Putamen (tissue), 1 donor: ENCODE measurements around the gene CDX2.

ENCODE experiments used
- DNase-seq: peaks from one replicate; pipeline ENCODE4 v3.0.0-alpha.2; 2016; ENCODE audit warnings: low spot score

The CDX2 gene

DNA sequence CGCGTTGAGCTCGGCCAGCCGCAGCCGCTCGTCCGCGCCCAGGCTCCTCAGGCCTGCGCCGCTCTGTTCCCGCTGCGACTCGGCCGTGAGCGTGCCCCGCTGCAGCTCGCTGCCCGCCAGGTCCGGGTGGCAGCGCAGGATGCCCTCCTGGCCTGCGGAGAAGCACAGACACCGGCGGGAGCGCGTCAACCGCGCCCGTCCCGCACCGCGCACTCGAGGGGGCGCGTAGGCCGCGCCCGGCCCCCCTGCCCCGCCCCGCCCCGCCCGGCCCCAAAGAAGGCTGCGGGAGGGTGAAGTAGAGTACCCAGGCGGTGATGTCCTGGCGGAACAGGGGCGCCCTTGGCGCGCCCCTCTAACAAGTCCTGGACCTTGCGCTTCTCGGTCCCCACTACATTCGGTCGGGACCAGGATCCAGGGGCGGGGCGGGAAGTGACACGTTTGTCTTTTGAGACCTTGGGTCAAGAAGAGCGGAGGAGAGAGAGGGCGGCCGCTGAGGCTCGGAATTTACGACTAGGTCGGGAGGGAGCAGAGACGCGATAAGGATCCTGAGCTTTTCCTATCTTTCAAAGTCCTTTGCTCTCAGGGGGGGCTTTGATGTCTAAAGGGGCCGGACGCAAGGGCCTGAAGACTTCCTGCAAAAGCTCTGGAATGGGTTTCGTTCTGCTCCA is 9.3 kb upstream of the CDX2 start:
- no peak for DNase-seq

DNA sequence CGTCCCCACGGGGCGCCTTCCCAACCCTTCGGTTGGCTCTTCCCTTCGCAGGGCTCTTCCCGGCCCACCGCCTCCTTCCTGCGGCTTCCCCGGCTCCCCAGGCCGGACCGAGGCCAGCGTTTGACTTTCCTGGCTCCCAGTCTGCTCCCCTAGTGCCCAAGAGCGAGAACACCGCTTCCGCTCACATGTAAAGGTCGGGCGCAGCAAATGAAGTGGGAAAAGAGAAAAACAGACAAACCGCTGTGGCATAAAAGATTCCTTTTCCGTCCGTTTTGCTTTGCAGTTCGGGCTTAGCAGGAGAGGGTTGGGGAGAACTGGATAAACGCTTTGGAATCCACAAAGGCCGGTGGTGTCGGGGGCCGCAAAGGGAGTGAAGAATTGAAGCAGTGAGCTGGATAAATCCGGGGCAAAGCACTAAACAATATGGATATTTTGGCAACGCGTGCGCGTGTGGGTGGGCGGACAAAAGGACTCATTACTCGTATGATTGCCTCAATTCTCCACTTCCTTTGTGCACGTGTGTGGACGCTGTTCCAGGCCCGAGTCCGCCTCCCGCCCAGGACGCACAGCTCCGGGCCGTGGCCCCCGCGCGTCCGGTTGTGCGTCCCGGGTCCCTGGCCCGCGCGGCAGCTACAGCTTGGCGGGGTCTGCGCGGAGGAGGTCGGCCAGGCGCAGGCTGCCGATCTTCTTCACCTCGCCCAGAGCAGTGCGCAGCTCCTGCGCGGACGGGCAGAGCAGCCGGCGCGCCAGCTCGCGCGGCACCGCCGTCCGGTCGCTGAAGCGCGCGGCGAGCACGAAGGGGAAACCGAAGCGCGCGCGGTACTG is 8.6 kb upstream of the CDX2 start:
- DNase-seq, result no peak

DNA sequence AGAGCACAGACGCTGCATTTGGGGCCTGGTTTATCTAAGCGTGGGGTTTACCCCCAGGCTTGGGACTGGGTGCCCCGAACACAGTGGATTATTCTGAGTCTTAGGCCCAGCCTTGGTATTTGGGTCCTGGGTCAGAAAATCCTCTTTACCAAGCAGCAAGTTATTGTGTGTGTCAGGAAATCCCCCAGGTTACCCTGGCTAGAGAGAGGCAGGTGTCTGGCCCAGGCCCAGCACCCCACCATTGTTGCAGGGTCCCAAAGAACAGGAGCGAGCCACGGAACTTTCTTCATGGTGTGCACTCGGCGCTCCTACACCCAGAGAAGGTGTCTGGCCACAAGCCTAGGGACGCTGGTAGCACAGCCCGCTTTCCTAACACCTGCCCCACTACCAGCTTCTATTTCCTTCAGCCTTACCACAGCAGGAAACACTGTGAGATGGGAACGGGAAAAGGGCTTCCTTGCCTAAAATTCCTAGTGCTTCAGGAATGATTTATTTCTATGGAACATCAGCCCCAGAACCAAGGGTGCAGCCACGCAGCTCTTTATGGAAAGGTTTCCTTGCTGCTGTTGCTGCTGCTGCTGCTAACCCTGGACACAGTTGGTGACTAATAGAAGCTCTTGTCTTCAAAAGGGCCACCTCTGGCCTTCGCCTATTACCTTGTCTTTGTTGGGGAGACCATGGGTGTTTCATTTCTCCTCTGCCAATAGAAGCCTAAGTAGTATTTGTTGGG is 7.4 kb upstream of the CDX2 start:
- no peak for DNase-seq

DNA sequence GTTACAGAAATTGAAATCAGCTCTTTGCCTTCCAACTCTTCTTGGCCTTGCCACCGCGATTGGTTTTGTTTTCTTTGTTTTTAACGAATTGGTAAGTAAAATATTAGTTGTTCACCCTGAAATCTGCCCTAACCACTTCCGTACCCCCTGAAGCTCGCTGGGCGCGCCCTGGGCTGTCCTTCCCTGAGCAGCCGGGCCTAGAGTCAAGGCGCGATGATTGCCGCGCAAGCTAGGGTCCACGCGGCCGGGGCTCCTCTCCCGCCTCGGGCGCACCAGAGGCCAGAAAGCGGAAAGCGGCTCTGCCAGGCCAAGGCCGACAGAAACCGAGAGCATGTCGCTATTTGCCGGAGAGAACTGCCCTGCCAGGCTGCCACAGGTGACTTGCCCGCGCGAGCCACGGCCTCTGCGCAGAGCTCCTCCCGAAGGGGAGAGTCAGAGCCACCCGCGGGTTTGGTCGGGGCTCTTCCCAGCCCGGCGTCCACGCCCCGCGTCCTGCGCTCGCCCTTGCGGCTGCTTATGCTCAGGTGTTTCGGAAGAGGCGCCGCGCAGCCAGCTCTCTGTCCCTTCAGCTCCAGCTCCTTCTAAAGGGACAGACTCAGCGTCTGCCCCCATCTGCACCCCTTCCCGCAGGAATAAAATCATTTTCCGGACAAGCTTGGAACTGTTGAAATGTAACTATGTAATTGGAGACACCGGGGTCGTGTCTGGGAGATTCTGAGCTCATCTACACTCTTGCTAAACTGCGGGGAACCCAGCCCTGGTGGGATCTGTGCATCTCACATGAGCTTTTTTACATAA is 6.6 kb upstream of the CDX2 start:
- DNase-seq, result no peak

DNA sequence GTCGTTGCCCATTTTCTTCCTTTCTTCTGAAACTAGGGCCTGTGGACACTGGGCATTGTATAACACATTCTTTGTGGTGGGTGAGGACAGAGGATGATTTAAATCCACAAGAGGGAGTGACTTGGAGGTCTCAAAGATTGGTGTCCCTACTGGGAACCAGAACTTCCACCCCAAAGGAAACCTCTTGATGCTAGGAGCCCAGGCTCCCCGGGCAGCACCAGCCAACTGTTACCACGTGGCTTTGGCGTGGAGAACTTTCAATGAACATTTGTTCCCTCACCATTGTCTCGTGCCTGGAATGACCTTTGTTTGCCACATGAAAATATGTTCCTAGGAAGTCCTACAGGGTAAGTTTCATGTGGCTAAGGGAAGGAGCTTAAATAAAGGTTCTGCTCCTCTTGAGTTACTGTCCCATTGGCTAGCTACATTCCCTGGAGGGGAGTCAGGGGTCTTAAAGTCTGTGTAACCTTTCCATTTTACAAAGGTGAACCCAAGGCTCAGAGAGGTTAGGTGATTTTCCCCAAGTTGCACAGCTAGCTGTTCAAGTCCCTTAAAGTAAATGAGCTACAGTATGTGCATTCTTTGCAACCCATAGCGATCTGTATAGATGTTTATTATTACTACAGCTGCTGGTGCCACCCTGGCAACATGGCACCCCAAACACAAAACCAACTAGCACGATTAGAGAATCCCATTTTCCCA is 5.0 kb upstream of the CDX2 start:
- no peak for DNase-seq

DNA sequence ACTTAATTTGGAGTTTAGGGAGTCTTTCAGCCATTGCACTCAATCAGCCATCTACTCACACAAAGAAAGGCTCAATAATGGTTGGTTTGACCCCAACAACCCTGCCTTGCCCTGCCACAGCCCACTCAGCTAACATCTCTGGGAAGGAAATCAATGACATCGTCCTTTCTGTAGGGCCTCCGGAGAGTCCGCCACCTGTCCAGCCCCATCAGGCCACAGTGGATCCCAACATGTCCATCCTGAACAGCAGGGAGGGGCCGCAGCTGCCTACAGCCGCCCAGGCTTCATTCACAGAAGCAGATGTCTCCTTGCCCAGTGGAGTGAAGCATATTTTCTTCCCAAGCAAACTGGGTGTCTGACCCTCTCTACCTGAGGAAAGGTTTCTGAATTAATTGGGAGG is 4.2 kb upstream of the CDX2 start:
- DNase-seq, result no peak

DNA sequence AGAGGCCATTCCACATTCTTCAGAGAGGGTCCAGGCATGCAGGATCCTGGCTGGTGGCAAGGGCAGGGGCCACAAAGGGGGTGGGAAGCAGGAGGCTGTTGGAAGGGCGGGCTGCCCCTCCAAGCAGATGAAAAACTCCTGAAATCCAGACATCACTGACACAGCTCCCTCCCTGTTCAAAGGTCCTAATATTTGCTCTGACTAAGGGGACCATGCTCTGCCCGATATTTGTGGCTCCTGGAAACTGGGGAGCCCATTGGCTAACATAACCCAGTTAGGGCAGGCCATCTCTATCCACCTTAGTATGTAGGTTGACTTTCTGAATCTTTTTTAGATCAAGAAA is 3.3 kb upstream of the CDX2 start:
- no peak for DNase-seq

DNA sequence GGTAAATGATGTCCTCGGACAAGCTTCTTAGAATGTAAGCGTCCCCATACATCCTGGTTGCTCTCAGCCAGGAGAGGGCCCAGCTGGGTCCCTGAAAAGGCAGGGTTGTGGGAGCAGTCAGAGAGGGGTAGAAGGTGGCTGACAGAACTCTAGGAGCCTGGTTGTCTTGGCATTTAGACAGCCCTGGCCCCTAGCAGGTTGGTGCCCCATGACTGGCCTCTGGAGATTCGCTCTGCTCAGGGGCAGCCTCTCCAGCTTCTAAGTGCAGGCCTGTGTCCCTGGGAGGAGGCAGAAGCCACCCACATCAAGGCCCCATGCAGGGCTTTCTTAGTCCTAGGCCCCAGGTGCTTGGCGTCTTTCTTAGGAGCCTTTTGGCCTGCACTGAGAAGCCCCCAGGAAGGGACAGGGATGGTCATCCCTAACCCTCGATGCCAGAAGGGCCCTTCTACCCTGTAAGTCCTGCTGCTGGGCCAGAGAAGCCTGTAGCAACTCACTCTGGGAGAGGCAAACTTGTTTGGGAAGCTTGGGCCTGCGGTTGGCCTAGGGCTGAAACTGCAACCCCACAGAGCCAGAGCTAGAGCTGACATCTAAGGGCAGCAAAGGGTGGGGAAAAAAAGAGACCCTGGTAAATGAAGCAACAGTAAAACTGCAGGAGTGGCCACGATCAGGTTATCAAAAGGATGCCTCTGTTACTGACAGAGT is 2.8 kb upstream of the CDX2 start:
- DNase-seq, result no peak

DNA sequence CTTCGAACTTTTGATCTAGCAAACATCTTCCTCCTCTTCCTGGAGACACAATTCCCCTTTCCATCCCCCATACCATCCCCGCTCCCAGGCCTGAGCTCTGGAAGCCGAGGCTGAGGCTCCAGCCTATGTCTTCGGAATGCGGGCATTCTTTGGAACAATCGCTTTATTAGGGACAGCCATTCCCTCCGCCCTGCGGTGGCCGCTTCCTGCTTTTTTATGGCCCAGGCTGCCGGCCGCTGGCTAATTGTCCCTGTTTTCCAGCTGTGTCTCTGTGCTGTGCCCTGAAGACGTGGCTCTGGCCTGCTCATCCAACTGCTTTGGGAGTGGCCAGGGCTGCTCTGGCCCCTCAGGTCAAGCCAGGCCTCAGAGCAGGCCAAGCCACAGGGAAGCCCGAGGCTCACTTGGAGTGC is 2.1 kb upstream of the CDX2 start:
- no peak for DNase-seq

DNA sequence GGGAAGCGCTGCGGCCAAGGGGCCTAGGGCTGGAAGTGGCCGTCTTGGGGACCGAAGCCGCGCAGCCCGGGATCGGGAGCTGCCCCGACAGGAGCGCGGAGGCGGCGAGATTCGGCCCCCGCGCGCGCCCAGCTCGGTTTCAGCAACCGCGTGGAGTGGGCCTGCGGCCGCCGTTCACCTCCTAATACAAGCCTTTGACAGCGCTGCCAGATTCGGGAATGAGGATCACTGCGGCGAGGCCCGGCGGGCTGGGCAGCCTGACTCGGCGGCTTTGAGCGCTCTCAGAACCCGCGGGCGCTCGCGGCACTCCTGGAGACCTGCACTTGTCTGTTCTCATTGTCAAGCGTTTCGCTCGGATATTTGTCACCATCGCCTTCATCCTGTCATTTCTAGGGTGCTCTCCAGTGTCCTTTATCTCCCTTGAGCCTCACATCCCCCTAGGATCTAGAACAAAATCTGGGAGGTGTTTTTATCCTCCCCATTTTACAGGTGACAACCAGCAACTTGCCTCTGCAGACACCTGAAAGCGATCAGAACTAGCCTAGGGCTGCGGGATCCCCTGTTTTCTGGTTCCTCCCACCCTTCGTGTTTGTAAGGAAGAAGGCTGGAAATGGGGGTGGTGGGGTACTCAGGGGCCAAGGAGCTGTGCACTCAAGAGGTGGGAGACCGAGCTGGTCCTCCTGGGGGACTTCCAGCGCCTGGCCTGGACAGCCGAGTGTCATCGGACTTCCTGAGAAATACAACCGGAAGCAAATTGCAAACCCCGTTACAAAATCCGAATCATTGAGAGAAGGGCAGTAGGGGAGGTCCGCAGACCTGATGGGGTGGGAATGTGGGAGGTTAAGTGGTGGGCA is 1.5 kb upstream of the CDX2 start:
- no peak for DNase-seq

DNA sequence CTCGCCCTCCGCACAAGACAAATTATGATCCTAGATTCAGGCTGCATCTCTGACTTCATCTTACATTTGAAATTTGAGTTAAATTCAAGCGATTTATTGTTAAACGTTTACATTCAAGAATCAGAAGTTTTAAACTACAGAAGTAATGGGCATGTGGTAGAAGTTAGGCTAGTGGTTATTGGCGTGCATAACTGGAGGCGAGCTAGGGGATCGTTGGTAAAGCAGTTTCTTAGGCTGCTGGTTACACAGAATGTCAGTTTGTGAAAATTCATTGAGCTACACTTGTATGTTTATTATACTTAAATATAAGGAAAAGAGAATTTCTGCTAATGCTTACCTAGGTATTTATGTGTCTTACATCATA is 733 bp upstream of the CDX2 start:
- no peak for DNase-seq

DNA sequence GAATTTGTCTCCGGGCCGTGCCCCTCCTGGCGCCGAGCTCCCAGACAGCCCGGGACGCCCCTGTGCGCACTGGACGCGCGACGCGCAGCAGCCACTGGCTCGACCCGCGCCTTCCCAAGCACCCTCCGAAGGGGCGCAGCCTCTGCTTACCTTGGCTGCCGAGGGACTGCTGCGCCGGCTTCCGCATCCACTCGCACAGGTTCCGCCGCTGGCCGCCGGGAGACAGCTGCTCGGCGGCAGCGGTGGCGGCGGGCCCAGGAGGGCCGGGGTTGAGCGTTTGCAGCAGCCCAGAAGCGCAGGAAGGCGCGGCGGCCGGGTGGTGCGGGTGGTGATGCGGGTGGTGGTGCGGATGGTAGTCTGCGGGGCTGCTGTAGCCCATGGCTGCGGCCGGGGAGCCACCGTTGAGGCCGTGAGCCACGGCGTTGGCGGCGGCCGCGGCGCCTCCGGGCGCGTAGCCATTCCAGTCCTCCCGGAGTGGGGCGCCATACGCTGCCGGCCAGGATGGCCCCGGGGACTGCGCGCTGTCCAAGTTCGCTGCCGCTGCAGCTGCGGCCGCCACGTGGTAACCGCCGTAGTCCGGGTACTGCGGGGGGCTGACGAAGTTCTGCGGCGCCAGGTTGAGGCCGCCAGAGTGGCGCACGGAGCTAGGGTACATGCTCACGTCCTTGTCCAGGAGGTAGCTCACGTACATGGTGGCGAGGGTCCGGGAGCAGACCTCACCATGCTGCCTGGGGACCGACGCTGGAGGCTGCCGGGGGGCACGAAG is 616 bp downstream of the CDX2 start:
- DNase-seq, result no peak

DNA sequence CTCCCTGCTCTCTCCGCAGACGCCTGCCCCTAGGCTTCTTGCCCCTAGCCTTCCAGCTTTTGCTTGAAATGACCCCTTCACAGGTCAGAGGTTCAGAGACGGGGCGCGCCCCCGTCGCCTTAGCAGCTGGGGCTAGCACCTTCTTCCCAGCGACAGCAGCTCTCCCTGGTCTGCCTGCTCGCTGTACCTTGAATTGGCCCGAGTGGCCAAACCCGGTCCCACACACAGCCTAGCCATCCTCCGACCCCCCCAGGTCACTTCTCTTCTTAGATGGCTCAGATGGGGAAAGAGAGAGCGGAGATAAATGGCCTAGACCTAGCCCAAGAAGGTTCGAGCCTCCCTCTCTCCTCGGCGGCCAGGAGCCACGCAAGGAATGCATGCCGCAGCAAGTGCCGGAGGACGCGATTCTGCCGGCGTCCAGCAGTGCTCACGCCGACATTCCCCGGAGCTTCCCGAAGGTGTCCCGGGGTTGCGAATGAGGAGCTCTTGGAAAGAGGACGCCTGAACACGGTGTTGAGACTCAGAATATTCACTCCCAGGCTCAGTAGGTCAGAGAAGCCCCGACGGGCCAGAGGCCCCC is 1.3 kb downstream of the CDX2 start:
- DNase-seq, result no peak

DNA sequence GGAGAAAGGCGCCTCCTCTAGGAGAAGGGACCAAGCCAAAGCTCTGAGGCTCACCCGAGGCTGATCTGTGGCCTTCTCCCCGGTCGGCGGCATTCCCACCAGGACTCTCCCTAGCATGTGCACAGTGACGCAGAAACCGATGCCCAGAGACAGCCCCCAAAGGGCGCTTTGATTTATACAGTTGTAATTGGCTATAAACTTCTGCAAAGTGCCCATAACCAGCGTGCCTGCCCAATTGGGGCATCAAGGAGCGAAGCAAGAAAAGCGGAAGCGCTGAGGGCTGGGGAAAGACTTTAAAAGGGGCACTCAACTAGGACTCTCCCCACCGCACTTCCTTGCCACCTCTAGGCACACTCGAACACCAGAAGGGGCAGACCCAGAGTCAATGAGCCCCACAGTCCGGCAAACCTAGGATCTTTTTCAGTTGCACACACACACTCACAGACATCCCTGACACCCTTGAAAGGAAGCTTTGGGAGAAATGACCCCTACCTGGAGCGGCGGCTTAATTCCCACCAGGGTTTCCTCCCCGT is 1.8 kb downstream of the CDX2 start:
- no peak for DNase-seq

DNA sequence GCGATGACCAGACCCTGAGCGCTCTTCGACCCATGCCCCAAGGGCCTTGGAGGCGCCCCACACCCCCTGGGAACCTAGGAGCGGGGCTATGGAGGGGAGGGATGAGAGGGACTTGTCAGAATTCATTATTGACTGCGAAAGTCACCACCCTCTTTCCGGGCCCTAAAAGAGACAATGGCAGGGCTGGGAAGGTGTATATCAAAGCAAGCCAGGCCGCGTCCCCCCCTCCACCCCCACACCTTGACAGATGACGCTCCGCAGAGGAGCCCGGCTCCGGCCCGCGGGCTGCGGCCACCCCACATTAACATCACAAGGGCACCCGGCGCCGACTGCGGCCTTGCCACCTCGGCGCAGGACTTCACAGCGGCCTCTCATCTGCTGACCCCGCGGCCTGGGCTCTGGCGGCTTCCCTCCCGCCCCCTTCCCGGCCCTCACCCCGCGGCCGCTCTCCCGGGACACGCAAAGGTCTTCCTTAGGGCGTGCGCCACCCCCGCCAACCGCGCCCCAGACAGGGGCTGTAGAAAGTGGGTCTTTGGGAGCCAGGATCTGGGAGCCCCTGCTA is 2.4 kb downstream of the CDX2 start:
- no peak for DNase-seq

DNA sequence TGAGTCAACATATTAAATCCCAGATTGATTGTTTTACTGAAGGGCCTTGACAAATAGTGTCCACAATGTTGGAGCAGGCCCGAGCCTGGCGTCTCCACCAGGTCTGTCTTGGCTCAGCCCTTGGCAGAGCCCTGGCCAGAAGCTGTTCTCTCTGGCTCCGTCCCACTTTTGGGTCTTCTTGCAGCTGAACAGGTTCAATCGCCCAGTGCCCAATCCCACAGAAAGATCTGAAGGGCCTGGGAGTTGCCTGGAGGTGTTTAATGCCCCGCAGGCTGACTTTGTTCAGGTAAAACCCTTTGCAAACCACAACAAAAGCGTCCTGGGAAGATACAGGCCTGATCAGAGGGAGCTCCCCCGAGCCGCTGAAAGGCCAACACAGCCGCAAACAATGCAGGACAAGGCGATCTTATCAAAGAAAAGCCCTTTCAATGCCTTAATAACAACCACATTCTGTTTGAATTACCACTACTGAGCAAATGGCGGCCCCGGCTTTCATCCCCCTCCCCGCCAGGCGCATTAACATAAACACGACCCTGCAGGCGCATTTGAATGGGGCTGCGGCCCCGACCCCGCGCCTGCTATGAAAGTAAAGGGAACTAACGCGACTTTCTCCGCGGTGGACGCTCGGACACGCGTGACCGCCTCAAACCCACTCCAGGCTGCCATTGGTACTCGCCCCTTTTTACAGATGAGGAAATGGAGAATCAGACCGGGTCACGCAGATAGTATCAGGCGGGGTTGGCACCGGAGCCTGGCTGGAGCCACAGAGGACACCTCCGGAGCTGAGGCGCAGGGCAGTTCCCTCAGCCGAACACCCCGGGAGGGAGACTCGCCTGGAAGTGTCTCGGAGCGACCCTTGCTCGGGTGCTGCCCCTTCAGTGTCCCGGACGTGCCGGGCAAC is 3.1 kb downstream of the CDX2 start:
- no peak for DNase-seq

DNA sequence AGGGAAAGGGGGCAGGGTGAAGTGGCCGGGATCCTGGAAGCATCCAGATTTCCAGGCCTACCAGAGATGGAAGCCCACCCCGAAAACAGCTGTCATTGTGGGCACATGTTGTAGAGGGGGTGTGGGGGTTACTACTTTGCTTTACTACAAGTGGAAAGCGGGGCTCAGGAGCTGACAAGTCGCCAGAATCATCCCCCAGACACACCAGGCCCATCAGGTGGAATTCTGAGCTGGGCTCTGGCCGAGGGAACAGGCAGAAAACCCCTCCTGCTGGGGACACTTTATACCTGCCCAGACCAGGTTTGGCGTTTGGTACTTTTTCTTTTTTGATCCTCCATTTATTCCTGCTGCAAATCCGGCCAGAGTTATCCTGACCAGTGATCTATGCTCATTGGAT is 3.8 kb downstream of the CDX2 start:
- no peak for DNase-seq
